Peyer's patch (tissue), 4 donors: ENCODE results near the gene EXOC3L4. TPM values are rescaled to one million over a fixed set of nuclear protein-coding genes. Genes with fewer than 3 reads are reported as not detected.

Experiments
- DNase-seq, 3 donors: peaks; one replicate each; pipeline ENCODE4 v3.0.0-alpha.2; 2017 to 2019
- H3K27ac ChIP-seq, 4 donors: fragments of 200-600 bp; sonication (generic); one replicate each; pipeline ENCODE4 v1.5.1; 2016 to 2019
- H3K27me3 ChIP-seq, 2 donors: fragments of 200-600 bp; sonication (generic); one replicate each; pipeline ENCODE4 v1.5.1; 2019
- H3K36me3 ChIP-seq, 3 donors: fragments of 200-600 bp; sonication (generic); one replicate each; pipeline ENCODE4 v1.5.1; 2016 to 2019
- H3K4me1 ChIP-seq, 4 donors: fragments of 200-600 bp; sonication (generic); one replicate each; pipeline ENCODE4 v1.5.1; 2016 to 2019
- H3K4me3 ChIP-seq, 4 donors: fragments of 200-600 bp; sonication (generic); 1 replicate in 3 of 4; 2 replicates in 1 of 4; pipeline ENCODE4 v1.5.1; 2016 to 2019; ENCODE audit warnings: mild to moderate bottlenecking in 1 of 4
- H3K9me3 ChIP-seq, 4 donors: fragments of 200-600 bp; sonication (generic); one replicate each; pipeline ENCODE4 v1.5.1; 2016 to 2019; ENCODE audit warnings: mild to moderate bottlenecking in 1 of 4
- POLR2A ChIP-seq, 2 donors: fragments of 450-650 bp; IDR thresholded peaks; one replicate each; pipeline ENCODE4 v1.5.1; 2017; ENCODE audit warnings: antibody characterized with exemption in 2 of 2, mild to moderate bottlenecking in 2 of 2, moderate library complexity in 2 of 2
- total RNA-seq, 4 donors: library from RNA; depleted of rRNA; stranded (reverse); fragments of >200 nt; gene quantifications; one replicate each; pipeline ENCODE4 v1.1.0, GENCODE V29; 2016
- TF ChIP-seq, protein P1 (sequence below), 6 experiments: fragments of 450-650 bp in 4 of 6; fragments of 200-600 bp in 2 of 6; sonication (generic) in 1 of 6; IDR thresholded peaks; one replicate each; pipeline ENCODE4 v1.5.1; 2017 to 2019; ENCODE audit warnings: antibody characterized with exemption in 6 of 6, mild to moderate bottlenecking in 3 of 6, moderate library complexity in 1 of 6

Gene EXOC3L4
- total RNA-seq, 4 donors from 2014 or later, result 20.6 to 69.5 (median 34.1) TPM

DNA sequence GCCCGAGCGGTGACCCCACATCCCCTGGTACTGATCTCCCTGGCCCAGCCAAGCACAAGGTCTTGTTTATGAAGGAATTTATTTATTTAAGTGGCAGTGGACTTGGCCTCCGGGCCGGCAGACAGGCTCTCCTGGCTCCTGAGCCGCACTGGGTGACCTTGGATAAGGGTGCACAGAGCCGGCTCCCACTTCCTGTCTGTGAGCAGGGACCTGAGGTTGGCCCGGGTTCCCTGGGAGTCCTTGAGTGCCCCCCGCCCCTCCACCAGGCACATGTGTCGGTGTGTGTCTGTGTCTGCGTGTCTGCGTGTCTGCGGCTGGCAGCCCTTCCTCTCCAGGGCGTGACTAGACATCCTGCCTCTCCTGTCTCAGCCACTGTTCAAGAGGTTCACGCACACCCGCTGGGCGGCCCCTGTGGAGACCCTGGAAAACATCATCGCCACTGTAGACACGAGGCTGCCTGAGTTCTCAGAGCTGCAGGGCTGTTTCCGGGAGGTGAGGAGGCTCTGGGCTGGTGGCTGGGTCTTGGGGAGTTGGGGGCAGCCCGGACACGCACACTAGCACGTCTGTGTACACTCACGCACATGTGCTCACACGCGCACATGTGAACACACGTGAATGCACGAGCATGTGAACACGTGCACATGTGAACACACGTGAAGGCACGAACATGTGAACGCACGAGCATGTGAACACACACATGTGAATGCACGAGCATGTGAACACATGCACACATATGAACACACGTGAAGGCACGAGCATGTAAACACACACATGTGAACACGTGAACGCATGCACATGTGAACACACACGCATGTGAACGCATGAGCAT, 38.1 kb downstream of the EXOC3L4 start:
- Histone ChIP-seq H3K27me3 (no peaks in the 10 kb centered on the region), H3K27ac (peak overlapping the region in 1 of 4 donors; percentile 33), H3K36me3 (peaks cover 0 to 23% (median 0%) of the 10 kb centered on the region in 3 donors), H3K4me1 (peaks cover 0 to 27% (median 0%) of the 10 kb centered on the region in 4 donors), H3K4me3 (no peak overlapping the region), H3K9me3 (no peaks in the 10 kb centered on the region)
- no peak for TF ChIP-seq POLR2A (IDR thresholded peaks at IDR 0.05)
- TF ChIP-seq, protein P1, sequence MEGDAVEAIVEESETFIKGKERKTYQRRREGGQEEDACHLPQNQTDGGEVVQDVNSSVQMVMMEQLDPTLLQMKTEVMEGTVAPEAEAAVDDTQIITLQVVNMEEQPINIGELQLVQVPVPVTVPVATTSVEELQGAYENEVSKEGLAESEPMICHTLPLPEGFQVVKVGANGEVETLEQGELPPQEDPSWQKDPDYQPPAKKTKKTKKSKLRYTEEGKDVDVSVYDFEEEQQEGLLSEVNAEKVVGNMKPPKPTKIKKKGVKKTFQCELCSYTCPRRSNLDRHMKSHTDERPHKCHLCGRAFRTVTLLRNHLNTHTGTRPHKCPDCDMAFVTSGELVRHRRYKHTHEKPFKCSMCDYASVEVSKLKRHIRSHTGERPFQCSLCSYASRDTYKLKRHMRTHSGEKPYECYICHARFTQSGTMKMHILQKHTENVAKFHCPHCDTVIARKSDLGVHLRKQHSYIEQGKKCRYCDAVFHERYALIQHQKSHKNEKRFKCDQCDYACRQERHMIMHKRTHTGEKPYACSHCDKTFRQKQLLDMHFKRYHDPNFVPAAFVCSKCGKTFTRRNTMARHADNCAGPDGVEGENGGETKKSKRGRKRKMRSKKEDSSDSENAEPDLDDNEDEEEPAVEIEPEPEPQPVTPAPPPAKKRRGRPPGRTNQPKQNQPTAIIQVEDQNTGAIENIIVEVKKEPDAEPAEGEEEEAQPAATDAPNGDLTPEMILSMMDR (IDR thresholded peaks at IDR 0.05), result no peak
- DNase-seq, result peak in 1 of 3 donors; percentile 39

DNA sequence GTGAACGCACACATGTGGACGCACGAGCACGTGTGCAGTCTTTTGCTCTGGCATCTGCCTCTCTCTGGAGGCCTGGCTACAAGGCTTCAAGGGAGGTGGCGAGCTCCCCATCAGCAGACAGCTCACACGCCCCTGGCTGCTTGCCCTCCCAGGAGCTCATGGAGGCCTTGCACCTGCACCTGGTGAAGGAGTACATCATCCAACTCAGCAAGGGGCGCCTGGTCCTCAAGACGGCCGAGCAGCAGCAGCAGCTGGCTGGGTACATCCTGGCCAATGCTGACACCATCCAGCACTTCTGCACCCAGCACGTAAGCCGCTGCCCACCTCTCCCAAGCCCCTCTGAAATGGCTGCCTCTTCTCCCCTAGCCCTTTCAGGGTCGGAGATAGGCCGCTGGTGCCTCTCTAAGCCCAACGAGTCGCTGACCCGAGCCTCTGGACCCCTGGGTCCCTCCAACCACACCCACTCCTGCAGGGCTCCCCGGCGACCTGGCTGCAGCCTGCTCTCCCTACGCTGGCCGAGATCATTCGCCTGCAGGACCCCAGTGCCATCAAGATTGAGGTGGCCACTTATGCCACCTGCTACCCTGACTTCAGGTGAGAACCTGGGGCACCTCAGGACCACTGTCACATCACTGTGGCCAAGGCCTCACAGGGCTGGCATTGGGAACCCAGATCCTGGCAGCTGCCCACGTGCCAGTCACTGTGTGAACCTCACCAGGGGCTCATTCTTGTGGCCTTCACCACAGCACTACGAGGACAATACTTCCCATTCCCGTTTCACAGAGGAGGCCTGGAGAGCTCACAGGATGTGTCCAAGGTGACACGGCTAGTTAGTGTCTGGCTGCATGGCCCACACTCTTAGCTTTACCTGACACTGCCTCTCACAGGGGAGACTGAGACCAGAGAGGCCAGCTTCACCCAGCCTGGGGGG, 39.0 kb downstream of the EXOC3L4 start:
- no peak overlapping the region for H3K4me3 ChIP-seq
- TF ChIP-seq POLR2A (IDR thresholded peaks at IDR 0.05), result no peak
- no peak overlapping the region for H3K27ac ChIP-seq
- H3K9me3 ChIP-seq, result no peaks in the 10 kb centered on the region
- H3K4me1 ChIP-seq, result peaks cover 0 to 22% (median 0%) of the 10 kb centered on the region in 4 donors
- H3K27me3 ChIP-seq, result peaks cover 0 to 3% of the 10 kb centered on the region in 2 donors
- H3K36me3 ChIP-seq, result peaks cover 0 to 23% (median 0%) of the 10 kb centered on the region in 3 donors
- DNase-seq, result peak in 1 of 3 donors; percentile 34

DNA sequence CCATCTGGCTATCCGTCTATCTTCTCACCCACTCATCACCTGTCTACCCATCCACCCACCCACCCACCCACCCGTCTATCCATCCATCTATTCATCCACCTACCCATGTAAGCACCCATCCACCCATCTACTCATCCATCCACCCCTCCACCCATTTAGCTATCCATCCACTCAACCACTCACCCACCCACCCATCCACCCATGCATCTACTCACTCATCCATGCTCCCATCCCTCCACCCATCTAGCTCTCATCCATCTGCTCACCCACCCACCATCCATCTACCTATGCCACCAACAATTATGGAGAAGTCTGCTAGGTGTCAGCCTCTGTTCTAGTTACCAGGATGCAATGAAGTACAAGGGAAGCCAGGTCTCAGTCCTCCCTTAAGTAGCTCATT, 39.9 kb downstream of the EXOC3L4 start:
- Histone ChIP-seq H3K4me1 (peaks cover 0 to 22% (median 0%) of the 10 kb centered on the region in 4 donors), H3K27me3 (peaks cover 0 to 7% of the 10 kb centered on the region in 2 donors), H3K36me3 (peaks cover 0 to 23% (median 0%) of the 10 kb centered on the region in 3 donors), H3K27ac (no peak overlapping the region), H3K4me3 (no peak overlapping the region), H3K9me3 (no peaks in the 10 kb centered on the region)
- no peak for TF ChIP-seq POLR2A (IDR thresholded peaks at IDR 0.05)
- TF ChIP-seq, protein P1 (IDR thresholded peaks at IDR 0.05), result no peak
- DNase-seq, result no peak

DNA sequence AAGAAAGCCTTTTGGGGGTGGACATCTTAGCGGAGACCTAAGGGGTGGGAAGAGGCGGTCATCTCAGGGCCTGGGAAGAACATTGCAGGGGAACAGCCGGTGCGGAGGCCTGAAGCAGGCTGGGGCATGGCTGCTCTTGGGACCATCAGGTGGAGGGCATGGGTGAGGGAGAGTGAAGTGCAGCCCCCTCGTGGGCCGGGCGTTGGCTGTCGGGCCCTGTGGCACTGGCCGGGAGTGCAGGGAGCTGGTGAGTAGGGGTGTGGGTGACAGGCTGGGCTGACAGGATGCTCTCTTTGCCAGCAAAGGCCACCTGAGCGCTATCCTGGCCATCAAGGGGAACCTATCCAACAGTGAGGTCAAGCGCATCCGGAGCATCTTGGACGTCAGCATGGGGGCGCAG, 40.4 kb downstream of the EXOC3L4 start:
- no peak for DNase-seq
- peaks cover 0 to 23% (median 0%) of the 10 kb centered on the region in 3 donors for H3K36me3 ChIP-seq
- no peaks in the 10 kb centered on the region for H3K9me3 ChIP-seq
- no peak overlapping the region for H3K27ac ChIP-seq
- H3K4me1 ChIP-seq, result peaks cover 0 to 24% (median 0%) of the 10 kb centered on the region in 4 donors
- no peak overlapping the region for H3K4me3 ChIP-seq
- peaks cover 0 to 7% of the 10 kb centered on the region in 2 donors for H3K27me3 ChIP-seq
- no peak for TF ChIP-seq POLR2A (IDR thresholded peaks at IDR 0.05)
- TF ChIP-seq, protein P1 (IDR thresholded peaks at IDR 0.05), result no peak

DNA sequence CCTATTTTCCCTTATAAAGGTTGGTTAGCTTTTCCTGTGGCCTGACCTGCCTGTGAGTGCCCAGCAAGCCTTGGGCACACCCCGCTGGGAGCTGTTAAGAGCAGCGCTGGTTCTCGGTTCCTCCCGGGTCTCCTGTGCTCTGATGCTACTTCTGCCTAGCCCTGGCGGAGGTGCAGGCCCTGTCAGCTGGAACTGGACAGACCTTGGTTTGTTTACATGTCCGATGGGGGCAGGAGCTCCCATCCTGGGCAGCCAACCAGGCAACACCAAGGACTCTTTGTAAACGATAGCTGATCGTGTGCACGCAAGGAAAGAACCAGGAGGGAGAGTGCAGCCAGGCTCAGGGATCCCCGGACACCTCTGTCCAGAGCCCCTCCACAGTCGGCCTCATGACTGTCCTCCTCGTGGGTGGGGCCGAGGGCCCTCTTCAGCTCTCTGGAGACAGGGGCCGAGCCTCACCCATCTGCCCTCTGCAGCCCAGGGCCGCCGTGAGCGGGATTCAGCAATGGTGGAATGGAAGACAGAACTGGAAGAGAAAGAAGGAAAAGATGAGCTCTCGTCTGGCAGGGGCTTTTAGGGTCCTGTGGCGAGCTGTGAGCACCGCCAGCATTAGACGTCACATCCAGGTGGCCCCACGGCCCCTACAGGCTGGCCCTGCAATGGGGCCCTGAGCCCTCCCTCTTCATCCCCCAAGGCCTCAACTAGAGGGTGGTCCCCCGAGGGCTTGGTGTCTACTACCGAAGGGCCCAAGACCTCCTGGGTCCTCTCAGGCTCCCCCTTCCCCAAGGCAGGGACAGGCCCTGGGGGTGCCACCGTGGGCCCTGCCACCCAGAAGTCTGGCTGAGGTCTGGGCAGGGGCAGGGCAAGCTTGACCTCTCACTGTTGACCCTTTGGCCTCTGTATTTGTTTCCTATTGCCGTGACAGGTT, 41.1 kb downstream of the EXOC3L4 start:
- peaks cover 0 to 23% (median 0%) of the 10 kb centered on the region in 3 donors for H3K36me3 ChIP-seq
- no peak for TF ChIP-seq POLR2A (IDR thresholded peaks at IDR 0.05)
- TF ChIP-seq, protein P1 (IDR thresholded peaks at IDR 0.05), result no peak
- peaks cover 0 to 7% of the 10 kb centered on the region in 2 donors for H3K27me3 ChIP-seq
- H3K4me3 ChIP-seq, result no peak overlapping the region
- H3K4me1 ChIP-seq, result peaks cover 0 to 21% (median 0%) of the 10 kb centered on the region in 4 donors
- no peak overlapping the region for H3K27ac ChIP-seq
- H3K9me3 ChIP-seq, result no peaks in the 10 kb centered on the region
- DNase-seq, result no peak
